Epithelial cell of esophagus (primary cell): Measurements from ENCODE around the gene HSFX2.
"Not testable (repeated sequence)": the region's sequence is repeated elsewhere in the genome, so short reads cannot be mapped to it uniquely, and the experiment has no call there.

Source experiments
- DNase-seq: peaks from one replicate; pipeline ENCODE4 v3.0.0; 2010; ENCODE audit warnings: low read depth
- H3K4me3 ChIP-seq: 2 replicates; pipeline ENCODE4 v1.5.1; 2011; ENCODE audit warnings: mild to moderate bottlenecking, low read length, control low read depth
- CTCF ChIP-seq: IDR thresholded peaks from 2 replicates; pipeline ENCODE4 v1.5.1; 2011; ENCODE audit warnings: low read depth, mild to moderate bottlenecking, low read length, control low read depth, inconsistent platforms; ENCODE audit not compliant: insufficient read depth; ENCODE audit errors: missing control alignments

The HSFX2 gene

GRCh38 chrX:149563359-149563758 is 31.8 kb downstream of the HSFX2 start:
- no peak overlapping the region for H3K4me3 ChIP-seq
- no peak for TF ChIP-seq CTCF
- no peak for DNase-seq

GRCh38 chrX:149555251-149555650 is 39.9 kb downstream of the HSFX2 start:
- not testable (repeated sequence) for H3K4me3 ChIP-seq, DNase-seq

GRCh38 chrX:149551939-149552248 is 43.2 kb downstream of the HSFX2 start:
- not testable (repeated sequence) for DNase-seq, H3K4me3 ChIP-seq

- H3K4me3 ChIP-seq, DNase-seq: not testable (repeated sequence)
Measured at GRCh38 chrX:149551245-149551938, 43.7 kb downstream of the HSFX2 start.

GRCh38 chrX:149550454-149550853 is 44.7 kb downstream of the HSFX2 start:
- DNase-seq, H3K4me3 ChIP-seq: not testable (repeated sequence)

GRCh38 chrX:149549701-149550100 is 45.4 kb downstream of the HSFX2 start, which contains the start of gene HSFX3:
HSFX3 (minus strand) TSS chrX:149549924; CDS start chrX:149549852, 72 bp downstream.
- not testable (repeated sequence) for H3K4me3 ChIP-seq, DNase-seq

- H3K4me3 ChIP-seq, DNase-seq: not testable (repeated sequence)
Measured at GRCh38 chrX:149547782-149548181, 47.3 kb downstream of the HSFX2 start.

GRCh38 chrX:149546962-149547361 is 48.2 kb downstream of the HSFX2 start:
- H3K4me3 ChIP-seq, DNase-seq: not testable (repeated sequence)

- H3K4me3 ChIP-seq, result not testable (repeated sequence)
- peak; percentile 24 for DNase-seq
Measured at GRCh38 chrX:149545545-149546543, 49.3 kb downstream of the HSFX2 start.
